ENCODE data around the gene SPATA12. TPM values are rescaled to one million over a fixed set of nuclear protein-coding genes. Genes with fewer than 3 reads are reported as not detected.

The SPATA12 gene
- total RNA-seq, 4 donors from 2014 or later = not detected

- TF ChIP-seq POLR2A (IDR thresholded peaks at IDR 0.05) (no peak), CTCF (IDR thresholded peaks at IDR 0.05) (no peak), EP300 (IDR thresholded peaks at IDR 0.05; ENCODE audit: low read depth) (no peak), POLR2AphosphoS5 (IDR thresholded peaks at IDR 0.05) (no peak)
- Histone ChIP-seq H3K9me3 (no peaks in the 10 kb centered on the region), H3K27ac (peak overlapping the region; percentile 44 to 73 (median 60)), H3K27me3 (no peaks in the 10 kb centered on the region), H3K4me1 (peaks cover 0 to 18% (median 8%) of the 10 kb centered on the region in 4 donors), H3K36me3 (no peaks in the 10 kb centered on the region), H3K4me3 (no peak overlapping the region)
- no peak for DNase-seq
- 68 to 85% methylated on average over 5 of the region's 6 CpGs for WGBS, 2 donors (ENCODE audit: low coverage in 1 of 2)
- intact Hi-C loops (cut with DNase I; ENCODE audit: low total_unique reads) (loop anchor here (5.0 kb wide), 1 partner anchor 62 kb away; no protein-coding TSS in a partner anchor), in situ Hi-C loops (cut with MboI; ENCODE audit: low pct_ligation_motif_present in 1 of 4, low pct_unique_long_range_greater_than_20kb in 1 of 4, low sequenced_read_pairs in 3 of 4) (no loop called here)
These were observed 9.0 kb downstream of the SPATA12 start for GRCh38 chr3:57069503-57069902.

GRCh38 chr3:57073628-57074027 is 13.2 kb downstream of the SPATA12 start:
- no peak overlapping the region for H3K27ac ChIP-seq
- intact Hi-C loops (cut with DNase I; ENCODE audit: low total_unique reads) = no loop called here
- TF ChIP-seq POLR2AphosphoS5 (IDR thresholded peaks at IDR 0.05) (no peak), POLR2A (IDR thresholded peaks at IDR 0.05) (no peak), EP300 (IDR thresholded peaks at IDR 0.05; ENCODE audit: low read depth) (no peak), CTCF (IDR thresholded peaks at IDR 0.05) (no peak)

GRCh38 chr3:57074135-57074534 is 13.7 kb downstream of the SPATA12 start:
- WGBS, 2 donors (ENCODE audit: low coverage in 1 of 2) = 86 to 88% methylated on average over 4 of the region's 4 CpGs
- TF ChIP-seq EP300 (IDR thresholded peaks at IDR 0.05; ENCODE audit: low read depth) = no peak
- H3K27me3 ChIP-seq = no peaks in the 10 kb centered on the region
- no peak overlapping the region for H3K4me3 ChIP-seq
- peaks cover 0 to 25% (median 8%) of the 10 kb centered on the region in 4 donors for H3K4me1 ChIP-seq
- in situ Hi-C loops (cut with MboI; ENCODE audit: low pct_ligation_motif_present in 1 of 4, low pct_unique_long_range_greater_than_20kb in 1 of 4, low sequenced_read_pairs in 3 of 4) = no loop called here
- intact Hi-C loops (cut with DNase I; ENCODE audit: low total_unique reads) = no loop called here
- H3K27ac ChIP-seq = no peak overlapping the region
- H3K9me3 ChIP-seq = no peaks in the 10 kb centered on the region
- no peak for DNase-seq
- no peaks in the 10 kb centered on the region for H3K36me3 ChIP-seq

More at GRCh38 chr3:57073628-57074027, 13.2 kb downstream of the SPATA12 start:
- Histone ChIP-seq H3K36me3 (no peaks in the 10 kb centered on the region), H3K4me1 (peaks cover 0 to 30% (median 9%) of the 10 kb centered on the region in 4 donors), H3K27me3 (no peaks in the 10 kb centered on the region), H3K4me3 (no peak overlapping the region), H3K9me3 (no peaks in the 10 kb centered on the region)
- in situ Hi-C loops (cut with MboI; ENCODE audit: low pct_ligation_motif_present in 1 of 4, low pct_unique_long_range_greater_than_20kb in 1 of 4, low sequenced_read_pairs in 3 of 4) = no loop called here
- no peak for DNase-seq
- WGBS, 2 donors (ENCODE audit: low coverage in 1 of 2) = 90 to 100% methylated on average over 1 to 3 of the region's 3 CpGs

GRCh38 chr3:57076422-57076951 is 16.0 kb downstream of the SPATA12 start:
- H3K9me3 ChIP-seq = no peaks in the 10 kb centered on the region
- H3K4me1 ChIP-seq = peaks cover 0 to 24% (median 11%) of the 10 kb centered on the region in 4 donors
- intact Hi-C loops (cut with DNase I; ENCODE audit: low total_unique reads) (loop anchor here (5.0 kb wide), 1 partner anchor 79 kb away; no protein-coding TSS in a partner anchor), in situ Hi-C loops (cut with MboI; ENCODE audit: low pct_ligation_motif_present in 1 of 4, low pct_unique_long_range_greater_than_20kb in 1 of 4, low sequenced_read_pairs in 3 of 4) (no loop called here)
- no peak for TF ChIP-seq POLR2AphosphoS5 (IDR thresholded peaks at IDR 0.05)
- no peak for TF ChIP-seq POLR2A (IDR thresholded peaks at IDR 0.05)
- no peak for TF ChIP-seq CTCF (IDR thresholded peaks at IDR 0.05)
- TF ChIP-seq EP300 (IDR thresholded peaks at IDR 0.05; ENCODE audit: low read depth) = no peak
- no peak overlapping the region for H3K27ac ChIP-seq
- WGBS, 2 donors (ENCODE audit: low coverage in 1 of 2) = 83 to 86% methylated on average over 2 to 3 of the region's 3 CpGs
- H3K27me3 ChIP-seq = no peaks in the 10 kb centered on the region
- no peak overlapping the region for H3K4me3 ChIP-seq
- no peaks in the 10 kb centered on the region for H3K36me3 ChIP-seq
- no peak for DNase-seq
